Stimulated activated CD8-positive, alpha-beta memory T cell treated with anti-CD3 and anti-CD28 coated beads, Interleukin-15, amount 100 ng/mL, for 24 hours (primary cell): ENCODE data around the gene ZNF414.
"Not testable (repeated sequence)": the region's sequence is repeated elsewhere in the genome, so short reads cannot be mapped to it uniquely, and the experiment has no call there.

Source experiments
- DNase-seq: peaks from one replicate; pipeline ENCODE4 v3.0.0-alpha.2; 2020; ENCODE audit warnings: low read depth

ZNF414 gene

GRCh38 chr19:8513687-8514504 is at the start of gene ZNF414:
Gene ZNF414 (minus strand): TSS chr19:8514167. CDS start chr19:8514046, 121 bp downstream.
- DNase-seq = peak; percentile 96

GRCh38 chr19:8561075-8561764 is 47.3 kb upstream of the ZNF414 start:
- DNase-seq = no peak

- DNase-seq = no peak
Measured at GRCh38 chr19:8558325-8558724, 44.4 kb upstream of the ZNF414 start.

- no peak for DNase-seq
Measured at GRCh38 chr19:8557642-8558238, 43.8 kb upstream of the ZNF414 start.

- DNase-seq = not testable (repeated sequence)
Measured at GRCh38 chr19:8553729-8554128, 39.8 kb upstream of the ZNF414 start.

- DNase-seq = no peak
Measured at GRCh38 chr19:8552810-8553209, 38.8 kb upstream of the ZNF414 start.

- no peak for DNase-seq
Measured at GRCh38 chr19:8550070-8550469, 36.1 kb upstream of the ZNF414 start.

- no peak for DNase-seq
Measured at GRCh38 chr19:8545743-8546142, 31.8 kb upstream of the ZNF414 start.

GRCh38 chr19:8544168-8544567 is 30.2 kb upstream of the ZNF414 start:
- DNase-seq = no peak

- no peak for DNase-seq
Measured at GRCh38 chr19:8539621-8540149, 25.7 kb upstream of the ZNF414 start.

- no peak for DNase-seq
Measured at GRCh38 chr19:8537099-8537498, 23.1 kb upstream of the ZNF414 start.

GRCh38 chr19:8536282-8536681 is 22.3 kb upstream of the ZNF414 start:
- no peak for DNase-seq

GRCh38 chr19:8532225-8532624 is 18.3 kb upstream of the ZNF414 start:
- DNase-seq = no peak

GRCh38 chr19:8531470-8531869 is 17.5 kb upstream of the ZNF414 start:
- DNase-seq = no peak

- DNase-seq = no peak
Measured at GRCh38 chr19:8530061-8530679, 16.2 kb upstream of the ZNF414 start.

- no peak for DNase-seq
Measured at GRCh38 chr19:8529369-8530006, 15.5 kb upstream of the ZNF414 start.

GRCh38 chr19:8528500-8528899 is 14.5 kb upstream of the ZNF414 start:
- DNase-seq = no peak

- DNase-seq = no peak
Measured at GRCh38 chr19:8526345-8527091, 12.6 kb upstream of the ZNF414 start.

GRCh38 chr19:8525401-8525684 is 11.4 kb upstream of the ZNF414 start:
- DNase-seq = no peak

GRCh38 chr19:8519388-8519787 is 5.4 kb upstream of the ZNF414 start:
- no peak for DNase-seq

GRCh38 chr19:8518536-8518935 is 4.6 kb upstream of the ZNF414 start:
- DNase-seq = no peak
